Endothelial cell of umbilical vein (primary cell): ENCODE measurements around the gene SPRYD3. TPM values are rescaled to one million over a fixed set of nuclear protein-coding genes. Genes with fewer than 3 reads are reported as not detected.

ENCODE experiments used
- BruUV-seq: library from RNA; stranded (reverse); fragments of 400-500 nt; replicated peaks from 2 replicates; lab custom pipeline; 2021; lab: Mats Ljungman, UMichigan
- CTCF ChIA-PET: fragments of 300-600, 350-600 bp; sonication (Branson Sonifier 250); formaldehyde crosslinking; loops from one replicate; lab custom pipeline; 2021; ENCODE audit warnings: antibody characterized with exemption, inconsistent platforms; lab: Charles Lee
- POLR2A ChIA-PET: fragments of 300-600, 350-600 bp; sonication (Branson Sonifier 250); formaldehyde crosslinking; loops from one replicate; lab custom pipeline; 2021; ENCODE audit warnings: antibody characterized with exemption, inconsistent platforms; lab: Charles Lee
- DNase-seq: peaks from one replicate; pipeline ENCODE4 v3.0.0-alpha.2; 2011; ENCODE audit warnings: low read depth, low spot score
- FAIRE-seq: peaks from 2 replicates; lab custom pipeline; 2011; peaks lifted over from hg19 to GRCh38; lab: Jason Lieb, UNC
- H2AFZ ChIP-seq: 2 replicates; pipeline ENCODE4 v1.6.0; 2012; ENCODE audit warnings: low read depth, low read length, control low read depth, inconsistent platforms
- H3K27ac ChIP-seq: 2 replicates; pipeline ENCODE4 v1.5.1; 2011; ENCODE audit warnings: low read depth, mild to moderate bottlenecking, control low read depth, low read length, moderate library complexity; ENCODE audit not compliant: insufficient read depth
- H3K27me3 ChIP-seq, 2 experiments: 2 replicates each; pipeline versions ENCODE4 v1.6.0 to v1.6.1; 2011; ENCODE audit warnings: low read length in 2 of 2, mixed read lengths in 1 of 2; ENCODE audit not compliant: control insufficient read depth in 2 of 2, insufficient read depth in 2 of 2
- H3K36me3 ChIP-seq, 2 experiments: 2 replicates in 1 of 2; 3 replicates in 1 of 2; pipeline ENCODE4 v1.5.1; 2011; ENCODE audit warnings: low read length in 2 of 2, mild to moderate bottlenecking in 1 of 2, moderate library complexity in 1 of 2; ENCODE audit not compliant: control insufficient read depth in 2 of 2, insufficient read depth in 2 of 2; ENCODE audit errors: extremely low read depth in 1 of 2
- H3K4me1 ChIP-seq: 3 replicates; pipeline ENCODE4 v1.5.1; 2011; ENCODE audit warnings: mild to moderate bottlenecking, low read length; ENCODE audit not compliant: control insufficient read depth, insufficient read depth; ENCODE audit errors: extremely low read depth
- H3K4me2 ChIP-seq: 2 replicates; pipeline ENCODE4 v1.6.1; 2011; ENCODE audit warnings: low read length, control low read depth, mixed read lengths; ENCODE audit not compliant: insufficient read depth
- H3K4me3 ChIP-seq, 3 experiments: fragments of 200-600 bp in 1 of 3; sonication (generic), shearing (Covaris generic) in 1 of 3; replicated peaks in 1 of 3; 2 replicates each; pipeline ENCODE4 v1.5.1; 2011 to 2016; ENCODE audit warnings: control low read depth in 3 of 3, low read length in 3 of 3, mild to moderate bottlenecking in 2 of 3, inconsistent platforms in 1 of 3, low read depth in 1 of 3, moderate library complexity in 1 of 3; ENCODE audit not compliant: insufficient read depth in 1 of 3
- H3K79me2 ChIP-seq: 2 replicates; pipeline ENCODE4 v1.6.0; 2012; ENCODE audit warnings: low read length, inconsistent platforms; ENCODE audit not compliant: control insufficient read depth, insufficient read depth
- H3K9ac ChIP-seq: replicated peaks from 2 replicates; pipeline ENCODE3; 2011; ENCODE audit warnings: low read length, control low read depth; ENCODE audit not compliant: insufficient read depth; ENCODE audit errors: extremely low read depth
- H3K9me1 ChIP-seq: replicated peaks from 3 replicates; pipeline ENCODE4 v1.6.0; 2011; ENCODE audit warnings: mild to moderate bottlenecking, low read length; ENCODE audit not compliant: control insufficient read depth, insufficient read depth; ENCODE audit errors: extremely low read depth
- H3K9me3 ChIP-seq: replicated peaks from 2 replicates; pipeline ENCODE4 v1.5.1; 2012; ENCODE audit warnings: low read length, inconsistent platforms; ENCODE audit not compliant: control insufficient read depth, insufficient read depth
- H4K20me1 ChIP-seq: replicated peaks from 2 replicates; pipeline ENCODE3; 2011; ENCODE audit warnings: mild to moderate bottlenecking, low read length; ENCODE audit not compliant: control insufficient read depth, insufficient read depth; ENCODE audit errors: extremely low read depth
- CTCF ChIP-seq, 2 donors: IDR thresholded peaks; 1 replicate in 1 of 2; 2 replicates in 1 of 2; pipeline ENCODE4 v1.5.1; 2011; ENCODE audit warnings: low read length in 2 of 2, mild to moderate bottlenecking in 2 of 2, moderate library complexity in 2 of 2, control low read depth in 1 of 2, inconsistent platforms in 1 of 2, low read depth in 1 of 2; ENCODE audit not compliant: insufficient read depth in 1 of 2; ENCODE audit errors: extremely low read depth in 1 of 2
- EZH2 ChIP-seq: IDR thresholded peaks from 2 replicates; pipeline ENCODE4 v1.6.1; 2012; ENCODE audit warnings: borderline replicate concordance, low read depth, mild to moderate bottlenecking, moderate library complexity, low read length, inconsistent platforms; ENCODE audit not compliant: severe bottlenecking
- FOS ChIP-seq: IDR thresholded peaks from 2 replicates; pipeline ENCODE4 v1.6.1; 2011; ENCODE audit warnings: mild to moderate bottlenecking, low read length, moderate library complexity, borderline replicate concordance; ENCODE audit not compliant: insufficient read depth
- GATA2 ChIP-seq: IDR thresholded peaks from 2 replicates; pipeline ENCODE4 v1.7.0; 2011; ENCODE audit warnings: low read depth, mild to moderate bottlenecking, moderate library complexity, mixed read lengths, low read length; ENCODE audit not compliant: insufficient read length, insufficient read depth
- JUN ChIP-seq: IDR thresholded peaks from 2 replicates; pipeline ENCODE4 v1.6.1; 2011; ENCODE audit warnings: borderline replicate concordance, low read depth; ENCODE audit not compliant: insufficient read length, insufficient read depth
- MYC ChIP-seq: IDR thresholded peaks from one replicate; pipeline ENCODE4 v1.6.1; 2011; ENCODE audit warnings: mild to moderate bottlenecking, low read depth, low read length
- POLR2A ChIP-seq: IDR thresholded peaks from 2 replicates; pipeline ENCODE4 v1.6.1; 2012; ENCODE audit warnings: low read depth, mild to moderate bottlenecking, control low read depth, low read length
- POLR2AphosphoS5 ChIP-seq: IDR thresholded peaks from 2 replicates; pipeline ENCODE4 v1.6.1; 2012; ENCODE audit warnings: low read depth, mild to moderate bottlenecking, control low read depth, low read length, moderate library complexity; ENCODE audit not compliant: insufficient read depth
- dilution Hi-C: fragments of 300-500 bp; cut with MboI; formaldehyde crosslinking; loops from one replicate; pipeline ENCODE4 v1.15.0; 2019; ENCODE audit warnings: low sequenced_read_pairs; ENCODE audit not compliant: extremely low pct_ligation_motif_present
- intact Hi-C: fragments of 100-400 bp; cut with micrococcal nuclease; formaldehyde crosslinking; loops from one replicate; pipeline ENCODE4 v1.10.0; 2022
- polyA plus RNA-seq, 4 experiments: library from polyadenylated mRNA; depleted of rRNA in 3 of 4; stranded (reverse) in 3 of 4; unstranded in 1 of 4; fragments of >200 nt; gene quantifications; 2 replicates each; pipeline versions ENCODE4 v1.2.1 to v1.2.3, GENCODE V29; 2011 to 2012; ENCODE audit warnings: missing spikeins in 1 of 4
- total RNA-seq: library from RNA; stranded (reverse); gene quantifications from 2 replicates; pipeline ENCODE4 v1.2.3, GENCODE V29; 2021
- TF ChIP-seq, protein P1 (sequence below): IDR thresholded peaks from 2 replicates; pipeline ENCODE4 v1.6.1; 2011; ENCODE audit not compliant: insufficient read depth, insufficient read length

Gene SPRYD3
- total and polyA plus RNA-seq, 2 donors (not counting 3 experiments of a cell fraction or from before 2014, with no cell fraction given) = 38.6 to 39.2 TPM

GRCh38 chr12:53122961-53123468, 43.8 kb upstream of the SPRYD3 start:
- intact Hi-C loops (no loop called here), dilution Hi-C loops (no loop called here)
- TF ChIP-seq GATA2 = no peak
- no peak for TF ChIP-seq MYC
- TF ChIP-seq JUN = no peak
- TF ChIP-seq EZH2 = no peak
- TF ChIP-seq, protein P1, sequence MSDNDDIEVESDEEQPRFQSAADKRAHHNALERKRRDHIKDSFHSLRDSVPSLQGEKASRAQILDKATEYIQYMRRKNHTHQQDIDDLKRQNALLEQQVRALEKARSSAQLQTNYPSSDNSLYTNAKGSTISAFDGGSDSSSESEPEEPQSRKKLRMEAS = no peak
- no peak for TF ChIP-seq POLR2A
- TF ChIP-seq FOS = no peak
- TF ChIP-seq CTCF (IDR thresholded peaks at IDR 0.05; ENCODE audit: extremely low read depth in 1 of 2, insufficient read depth in 1 of 2, low read depth in 1 of 2, low read length in 2 of 2) = no peak
- TF ChIP-seq POLR2AphosphoS5 = no peak
- FAIRE-seq = no peak
- Histone ChIP-seq H3K4me1 (no peaks in the 10 kb centered on the region), H3K9ac (no peak overlapping the region), H3K27ac (no peak overlapping the region), H3K79me2 (no peaks in the 10 kb centered on the region), H3K27me3 (peaks cover 3 to 4% of the 10 kb centered on the region in 2 experiments), H3K9me1 (no peaks in the 10 kb centered on the region), H3K9me3 (no peaks in the 10 kb centered on the region), H3K4me3 (no peak overlapping the region), H3K4me2 (no peak overlapping the region), H3K36me3 (no peaks in the 10 kb centered on the region), H4K20me1 (no peaks in the 10 kb centered on the region), H2AFZ (no peak overlapping the region)
- no TSS peak for BruUV-seq
- DNase-seq = no peak
- CTCF ChIA-PET = no interaction called here
- POLR2A ChIA-PET = no interaction called here
